ENCODE data around the gene GNG3.
"Not testable (repeated sequence)": the region's sequence is repeated elsewhere in the genome, so short reads cannot be mapped to it uniquely, and the experiment has no call there.

Gene GNG3

DNA sequence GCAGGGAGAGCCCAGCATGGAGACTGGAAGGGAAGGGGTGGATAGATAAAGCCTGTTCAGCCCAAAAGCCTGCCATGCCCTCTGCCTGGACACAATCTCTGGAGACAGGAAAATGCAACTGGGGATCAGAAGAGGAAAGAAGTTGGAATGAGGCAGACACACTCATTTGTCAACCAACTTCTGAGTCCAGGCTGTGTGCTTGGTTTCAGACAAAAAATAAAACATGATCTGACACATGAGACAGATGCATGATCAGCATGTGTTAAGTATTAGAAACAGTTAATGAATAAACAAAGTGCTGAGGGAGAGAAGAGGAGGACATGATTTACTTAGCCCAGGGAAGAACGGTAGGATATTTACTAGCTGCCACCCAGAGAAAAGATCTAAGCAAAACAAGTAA is 19.0 kb upstream of the GNG3 start:
- DNase-seq: no peak

GRCh38 chr11:62689421-62690183 is 17.9 kb upstream of the GNG3 start, which contains the start of gene LRRN4CL:
Gene LRRN4CL, minus strand, starts transcription at chr11:62689530. Its CDS starts 1,022 bp downstream, at chr11:62688508.
- no peak for DNase-seq

DNA sequence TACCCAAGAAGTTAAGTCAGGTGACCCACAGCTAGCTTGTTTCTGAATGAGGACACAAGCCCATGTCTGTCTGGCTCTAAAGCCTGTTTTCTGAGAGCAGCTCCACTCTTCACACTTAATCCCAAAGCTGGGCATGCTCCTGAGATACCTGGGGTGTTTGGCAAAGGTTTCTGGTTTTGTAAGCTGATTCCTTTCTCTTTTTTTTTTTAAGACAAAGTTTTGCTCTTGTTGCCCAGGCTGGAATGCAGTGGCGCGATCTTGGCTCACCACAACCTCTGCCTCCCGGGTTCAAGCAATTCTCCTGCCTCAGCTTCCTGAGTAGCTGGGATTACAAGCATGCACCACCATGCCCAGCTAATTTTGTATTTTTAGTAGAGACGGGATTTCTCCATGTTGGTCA is 13.9 kb upstream of the GNG3 start:
- DNase-seq: not testable (repeated sequence)

DNA sequence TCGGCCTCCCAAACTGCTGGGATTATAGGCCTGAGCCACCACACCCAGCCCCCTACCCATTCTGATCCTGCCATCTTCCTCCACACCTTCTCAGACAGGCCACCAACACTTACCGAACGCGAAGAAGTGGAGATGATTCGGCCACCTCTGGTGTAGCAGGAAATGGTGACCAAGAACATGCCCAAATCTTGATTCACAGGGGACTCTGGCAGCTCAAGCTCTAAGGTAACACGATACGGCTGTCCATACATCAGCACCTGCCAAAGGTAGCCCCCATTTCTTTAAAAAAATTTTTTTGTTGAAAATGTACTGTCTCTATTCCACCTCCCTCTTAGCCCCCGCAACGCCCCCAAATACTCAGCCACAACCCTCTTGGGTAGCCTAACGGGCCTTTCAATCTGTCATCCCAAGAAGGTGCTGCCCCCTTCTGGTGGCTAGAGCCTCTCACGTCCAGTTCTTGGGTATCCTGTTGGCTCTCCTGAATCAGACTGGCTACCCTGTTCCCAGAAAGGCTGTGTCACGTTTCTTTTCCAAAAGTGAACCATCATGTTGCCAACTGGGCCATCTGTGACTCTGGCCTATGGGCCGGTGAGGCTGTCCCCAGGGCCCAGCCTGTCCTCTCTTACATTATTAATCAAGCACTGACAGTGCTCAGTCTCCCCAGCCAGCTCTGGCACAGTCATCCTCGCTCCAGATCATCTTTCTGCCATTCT is 12.9 kb upstream of the GNG3 start:
- peak; percentile 77 for DNase-seq

GRCh38 chr11:62702246-62702645 is 5.2 kb upstream of the GNG3 start:
- DNase-seq: peak; percentile 30

GRCh38 chr11:62703921-62704320 is 3.6 kb upstream of the GNG3 start:
- not testable (repeated sequence) for DNase-seq

DNA sequence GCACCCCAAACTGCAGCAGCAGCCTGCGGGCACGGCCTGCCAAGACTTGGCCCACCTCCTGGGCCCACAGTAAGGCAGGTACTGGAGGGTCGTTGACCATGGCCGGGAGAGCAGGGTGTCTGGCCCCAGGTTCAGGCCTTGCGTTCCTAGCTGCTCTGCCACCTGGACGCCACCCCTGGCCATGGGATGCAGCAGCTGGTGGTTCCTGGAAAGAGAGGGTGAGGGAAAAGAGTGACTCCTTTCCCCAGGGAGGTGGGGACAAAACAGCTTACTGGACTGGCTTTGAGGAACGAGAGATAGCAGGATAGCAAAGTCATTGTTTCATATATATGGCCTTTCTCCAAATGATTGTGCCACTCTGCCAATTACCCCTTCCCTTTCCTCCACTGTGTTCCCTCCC is 2.1 kb upstream of the GNG3 start:
- no peak for DNase-seq

GRCh38 chr11:62705880-62706849 is 1.3 kb upstream of the GNG3 start:
- peak; percentile 94 for DNase-seq

DNA sequence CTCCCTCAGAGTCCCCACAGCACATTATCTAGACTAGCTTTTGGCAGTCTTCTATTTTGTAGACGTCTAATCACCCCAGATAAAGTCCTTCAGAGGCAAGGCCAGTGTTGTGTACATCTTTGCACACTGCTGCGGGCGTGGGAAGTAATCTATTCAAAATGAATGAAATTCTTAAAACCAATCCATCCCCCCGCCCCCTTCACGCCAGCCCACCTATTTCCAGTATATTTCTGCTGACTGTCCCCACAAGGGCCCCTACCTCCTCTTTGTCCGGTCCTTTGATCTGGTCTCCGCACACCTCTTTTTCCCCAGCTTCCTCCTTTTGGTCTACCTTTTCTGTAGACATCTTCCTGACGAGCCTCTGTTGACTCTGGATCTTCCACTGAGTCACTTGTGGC is 627 bp upstream of the GNG3 start:
- DNase-seq: no peak

- DNase-seq: no peak
Observed at GRCh38 chr11:62708392-62708791, 916 bp downstream of the GNG3 start.

DNA sequence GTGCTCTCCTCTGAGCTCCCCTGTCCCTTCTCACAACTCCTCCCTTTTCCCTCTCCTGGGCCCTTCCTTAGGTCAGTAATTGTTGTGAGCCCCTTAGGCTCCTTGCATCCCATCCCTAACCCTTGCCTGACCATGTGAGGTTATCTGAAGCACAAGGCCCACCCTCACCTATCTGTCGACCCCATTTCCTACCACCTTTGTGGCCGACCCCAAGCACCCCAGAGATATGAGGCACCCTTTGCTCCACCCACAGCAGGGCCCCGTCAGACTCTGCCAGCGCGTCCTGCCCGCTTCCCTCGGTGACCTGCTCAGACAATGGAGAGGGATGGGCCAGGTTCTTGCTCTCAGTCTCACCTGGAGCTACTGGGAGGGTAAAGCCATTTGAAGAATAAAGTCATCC is 1.3 kb downstream of the GNG3 start:
- peak; percentile 55 for DNase-seq

- peak; percentile 98 for DNase-seq
Observed at GRCh38 chr11:62709247-62710000, 1.9 kb downstream of the GNG3 start.

- DNase-seq: no peak
Observed at GRCh38 chr11:62710001-62710345, 2.5 kb downstream of the GNG3 start.

DNA sequence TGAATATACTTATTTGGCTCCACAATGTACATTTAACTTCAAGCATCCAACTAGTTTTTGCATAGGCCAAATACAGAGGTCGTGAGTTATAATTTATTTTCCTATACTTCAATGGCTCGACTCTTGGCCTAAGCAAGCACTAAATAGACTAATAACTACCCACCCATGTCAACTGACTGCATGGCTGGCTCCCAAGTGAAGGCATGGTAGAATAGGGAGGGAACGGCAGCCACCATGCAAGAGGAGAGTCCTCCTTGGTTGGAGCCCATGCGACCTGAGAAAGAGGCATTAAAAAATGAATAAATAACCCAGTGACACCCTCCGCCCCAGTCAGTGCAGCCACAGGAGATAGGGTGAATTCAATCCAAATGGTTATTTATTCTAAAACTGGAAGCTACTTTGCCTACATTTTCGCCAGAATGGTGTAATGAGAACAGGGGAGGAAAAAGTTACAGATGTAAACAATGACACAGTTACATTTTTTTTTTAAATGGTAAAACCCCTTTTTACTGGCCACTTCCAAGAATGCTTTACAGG is 4.9 kb downstream of the GNG3 start:
- DNase-seq: no peak

DNA sequence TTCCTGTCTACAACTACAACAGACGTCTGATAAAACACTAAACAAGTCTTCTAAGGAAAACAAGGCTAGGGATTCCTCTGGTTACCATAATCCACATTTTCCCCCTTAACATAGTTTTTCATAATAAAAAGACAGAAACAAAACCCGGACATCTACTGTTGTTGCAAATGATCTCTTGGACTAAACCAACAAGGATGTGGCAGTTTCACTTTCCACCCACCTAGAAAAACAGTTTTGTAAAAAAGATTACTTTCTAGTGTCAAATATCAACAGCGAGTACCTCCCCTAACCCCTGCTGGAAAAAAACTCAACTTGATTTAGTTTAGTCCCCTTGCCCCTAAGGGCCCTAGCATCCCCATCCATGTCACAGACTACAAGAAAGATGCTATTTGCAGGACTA is 5.4 kb downstream of the GNG3 start:
- DNase-seq: no peak

DNA sequence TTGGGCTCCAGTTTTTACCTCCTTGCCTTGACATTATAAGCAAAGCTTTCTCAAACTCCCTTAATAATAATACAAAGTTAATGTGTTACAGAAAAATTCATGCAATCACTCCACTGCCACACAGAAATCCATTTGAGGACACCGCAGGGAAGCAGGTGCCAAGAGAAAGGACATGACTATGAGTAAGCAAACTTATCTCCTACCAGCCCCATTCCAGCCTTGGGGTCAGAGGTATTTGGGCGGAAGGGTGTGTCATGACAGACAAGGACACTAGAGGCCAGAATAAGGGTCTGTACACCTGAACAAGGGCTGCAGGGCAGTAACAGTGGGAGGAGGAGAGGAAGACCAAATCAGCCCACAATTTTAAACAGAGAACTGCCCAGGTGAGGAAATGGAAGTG is 5.9 kb downstream of the GNG3 start:
- no peak for DNase-seq

- DNase-seq: no peak
Observed at GRCh38 chr11:62715150-62716130, 8.0 kb downstream of the GNG3 start.

- DNase-seq: no peak
Observed at GRCh38 chr11:62716206-62716605, 8.7 kb downstream of the GNG3 start.

GRCh38 chr11:62716816-62717215 is 9.3 kb downstream of the GNG3 start:
- DNase-seq: no peak

DNA sequence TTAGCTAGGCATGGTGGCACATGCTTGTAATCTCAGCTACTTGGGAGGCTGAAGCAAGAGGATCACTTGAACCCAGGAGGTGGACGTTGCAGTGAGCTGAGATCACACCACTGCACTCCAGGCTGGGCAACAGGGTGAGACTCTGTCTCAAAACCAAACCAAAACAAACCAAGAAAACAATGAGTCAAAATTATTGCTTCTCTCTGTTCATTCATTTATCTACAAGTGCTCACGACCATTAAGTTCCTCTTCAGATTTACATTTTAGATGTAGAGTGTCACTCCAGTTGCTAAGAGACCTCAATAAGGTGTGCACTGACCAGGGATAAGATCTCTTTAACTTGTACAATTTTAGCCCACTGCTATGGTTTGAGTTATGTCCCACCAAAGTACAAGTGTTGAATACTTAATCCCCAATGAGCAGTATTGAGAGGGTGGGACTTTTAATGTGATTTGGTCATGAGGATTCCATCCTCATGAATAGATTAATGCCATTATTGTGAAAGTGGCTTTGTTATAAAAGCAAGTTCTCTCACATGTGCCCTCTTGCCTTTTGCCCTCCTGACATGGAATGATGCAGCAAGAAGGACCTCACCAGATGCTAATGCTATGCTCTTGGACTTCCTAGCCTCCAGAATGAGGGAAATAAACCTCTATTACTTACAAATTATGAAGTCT is 12.0 kb downstream of the GNG3 start:
- DNase-seq: no peak

All from CD4-positive, alpha-beta T cell treated with Interleukin-15 for 1 hour (primary cell).